HG03039 (cell line): ENCODE results near the gene NCOR1.

Experiments used
- ATAC-seq: cut with Tn5 transposase; IDR thresholded peaks from one replicate; pipeline ENCODE4 v1.9.1; 2021; ENCODE audit warnings: mild to moderate bottlenecking, moderate library complexity; ENCODE audit not compliant: unreplicated experiment

NCOR1 gene

GRCh38 chr17:15981646-15982580 lies 233.4 kb downstream of the NCOR1 start:
- no peak for ATAC-seq

DNA sequence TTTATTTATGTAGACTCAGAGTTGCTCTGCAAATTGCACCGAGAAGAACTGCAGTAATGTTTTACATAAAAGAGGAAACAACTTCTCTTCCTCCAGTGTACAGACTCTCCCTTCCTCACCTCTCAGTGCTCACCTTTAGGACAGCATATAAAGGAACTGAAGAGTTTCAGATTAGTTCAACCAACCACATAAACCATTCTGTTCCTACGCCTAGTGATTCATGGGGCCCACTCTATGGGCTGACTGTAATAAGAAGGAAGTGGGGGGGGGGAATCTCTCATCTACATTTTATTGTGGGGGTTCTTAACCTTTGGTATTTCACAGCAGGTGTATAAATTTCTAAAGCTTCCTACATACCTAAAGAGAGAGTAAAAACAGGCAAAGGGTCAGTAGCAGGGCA lies 234.1 kb downstream of the NCOR1 start:
- no peak for ATAC-seq
